NK-92 (cell line): ENCODE measurements around the gene MEIOC.
"Not testable (repeated sequence)": the region's sequence is repeated elsewhere in the genome, so short reads cannot be mapped to it uniquely, and the experiment has no call there.

Experiments used
- DNase-seq: peaks from one replicate; lab custom pipeline; 2025; ENCODE audit not compliant: unreplicated experiment; lab: John Stamatoyannopoulos, UW

Gene MEIOC

DNA sequence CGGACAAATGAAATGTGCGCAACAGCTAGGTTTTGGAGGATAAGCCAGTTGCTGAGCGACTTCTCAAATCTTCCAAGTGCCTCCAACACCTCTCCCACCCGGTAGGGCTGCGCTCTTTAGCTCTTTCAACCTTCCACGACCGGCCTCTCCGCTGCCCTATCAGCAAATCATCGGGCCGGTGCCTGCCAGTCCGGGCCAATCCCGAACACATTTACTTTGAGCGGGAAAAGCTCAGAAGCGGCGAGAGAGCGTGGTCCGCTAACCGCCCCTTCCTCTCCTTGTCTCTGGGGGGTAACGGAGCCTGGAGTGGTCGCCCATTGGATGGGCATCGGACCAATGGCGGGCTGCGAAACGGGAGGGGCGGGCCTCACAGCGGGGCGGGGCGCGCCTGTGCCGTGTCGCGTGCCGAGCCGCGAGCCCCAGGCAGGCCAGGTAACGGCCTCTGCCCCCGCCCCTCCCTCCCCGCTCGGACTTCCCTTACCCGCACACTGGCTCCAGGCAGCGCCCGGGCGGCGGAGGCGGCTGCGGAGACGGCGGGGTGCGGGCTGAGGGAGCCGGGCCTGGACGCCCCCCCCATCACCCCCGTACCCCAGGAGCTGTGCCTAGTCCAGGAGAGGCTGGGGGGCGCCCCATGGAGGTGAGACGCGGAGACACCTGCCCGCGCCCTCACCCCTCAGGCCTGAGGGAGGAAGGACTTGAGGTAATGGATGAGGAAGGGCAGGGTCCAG lies at the start of gene MEIOC:
Gene MEIOC, plus strand, starts transcription at position 486 of the 728 bp plus-strand sequence. Its CDS starts 146 bp downstream, at position 632.
- no peak for DNase-seq

DNA sequence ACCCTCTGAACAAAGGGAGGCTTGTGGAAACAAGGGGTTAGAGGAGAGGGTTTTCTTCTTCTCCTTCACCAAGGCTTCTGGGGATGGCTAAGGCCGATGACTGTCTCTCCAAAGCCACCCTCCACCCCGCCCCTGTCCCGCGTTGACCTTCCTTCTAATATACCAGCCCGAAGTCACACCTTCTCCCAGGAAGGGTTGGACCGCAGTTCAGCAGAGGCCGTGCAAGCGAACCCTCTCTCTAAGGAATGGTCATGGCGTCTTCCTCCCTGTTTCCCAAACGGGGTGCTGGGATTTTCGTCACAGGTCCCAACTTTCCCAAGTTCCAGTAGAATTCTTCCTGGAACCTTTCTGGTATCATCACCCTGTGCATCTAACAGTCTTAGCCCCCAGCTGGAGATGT lies 49.6 kb upstream of the MEIOC start:
- DNase-seq = no peak

DNA sequence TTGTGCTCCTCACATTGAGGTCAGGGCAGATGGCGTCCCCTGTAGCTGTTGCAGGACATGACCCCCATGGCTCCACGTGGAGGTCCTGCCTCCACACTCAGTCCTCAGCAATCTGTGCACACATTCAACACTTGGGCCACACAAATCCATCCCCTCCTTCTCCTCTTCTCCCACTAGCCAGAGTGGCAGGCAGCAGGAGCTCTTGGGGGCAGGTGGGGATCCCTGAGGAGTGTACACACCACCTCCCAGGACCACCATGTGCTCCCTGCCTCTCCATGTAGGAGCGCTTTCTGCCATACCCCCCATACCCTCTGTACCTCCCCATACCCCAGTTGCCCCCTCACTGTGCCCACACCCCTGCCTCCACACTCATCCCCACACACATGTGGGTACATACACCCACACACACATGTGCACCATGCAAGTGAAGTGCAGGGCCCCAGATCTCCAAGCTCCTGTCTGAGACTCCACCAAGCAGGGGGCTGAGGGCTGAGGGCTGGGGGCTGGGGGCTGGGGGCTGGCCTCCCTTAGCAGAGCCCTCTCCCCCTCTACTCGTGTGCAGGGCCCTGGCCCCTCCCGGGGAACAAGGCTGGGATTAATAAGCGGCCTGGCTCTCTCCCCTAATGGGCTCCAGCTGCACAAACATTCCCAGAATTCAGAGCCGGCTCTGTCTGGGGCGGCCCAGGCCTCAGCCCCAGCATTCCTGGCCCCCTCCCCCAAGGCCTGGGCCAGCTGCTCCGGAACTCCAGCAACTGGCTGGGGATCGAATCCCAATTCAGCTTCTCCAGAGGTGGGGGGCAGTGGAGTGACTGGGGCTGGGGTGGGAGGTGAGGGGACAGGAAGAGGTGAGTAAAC lies 48.2 kb upstream of the MEIOC start:
- DNase-seq = no peak

DNA sequence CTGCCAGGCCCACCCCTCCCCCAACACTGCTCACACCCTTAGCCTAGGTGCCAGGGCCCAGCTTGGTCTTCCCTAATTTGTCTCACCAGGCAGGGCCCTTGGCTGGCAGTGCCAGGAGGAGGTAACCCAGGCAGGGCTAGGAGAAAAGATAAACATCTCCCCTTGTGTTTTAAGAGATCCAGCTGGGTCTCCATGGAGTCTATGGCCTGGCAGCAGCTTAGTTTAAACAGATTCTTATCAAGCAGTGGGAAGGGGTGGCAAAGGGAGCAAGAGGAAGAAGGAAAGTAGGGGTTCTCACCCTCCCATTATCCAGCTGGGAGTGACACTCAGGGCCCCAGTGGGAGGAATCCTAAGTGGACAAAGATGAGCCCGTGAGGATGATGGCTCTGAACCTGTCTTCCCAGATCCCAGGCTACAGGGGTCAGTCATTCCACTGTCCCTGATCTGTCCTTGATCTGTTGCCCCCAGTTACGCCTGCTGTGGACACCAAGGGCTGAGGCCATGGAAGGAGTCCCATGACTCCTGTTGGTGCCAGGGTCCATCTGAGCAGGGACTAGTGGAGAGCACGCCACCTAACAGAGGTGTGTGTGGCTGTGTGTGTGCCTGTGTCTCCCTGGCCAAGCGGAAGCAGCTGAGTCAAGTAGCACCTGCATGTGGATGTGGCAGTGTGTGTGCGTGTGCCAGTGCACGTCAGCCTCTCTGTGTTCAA lies 47.4 kb upstream of the MEIOC start:
- DNase-seq = no peak

DNA sequence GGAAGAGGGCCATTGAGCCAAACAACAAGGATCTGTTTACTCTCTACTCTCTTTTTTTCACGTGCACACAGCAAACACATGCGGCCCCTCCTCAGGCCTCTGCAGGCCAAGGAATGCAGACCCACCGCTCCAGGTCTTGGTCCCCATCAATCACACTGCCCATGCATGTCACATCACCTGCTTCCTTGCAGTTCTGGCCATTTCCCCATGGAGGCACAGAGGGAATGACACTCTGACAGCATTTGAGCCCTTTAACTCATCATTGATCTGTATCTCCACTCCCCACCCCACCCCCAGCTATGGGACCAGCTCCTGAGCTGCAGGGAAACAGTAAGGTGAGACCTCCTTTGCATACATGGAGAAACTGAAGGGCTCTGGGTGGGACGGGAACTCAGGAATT lies 45.9 kb upstream of the MEIOC start:
- DNase-seq = no peak

DNA sequence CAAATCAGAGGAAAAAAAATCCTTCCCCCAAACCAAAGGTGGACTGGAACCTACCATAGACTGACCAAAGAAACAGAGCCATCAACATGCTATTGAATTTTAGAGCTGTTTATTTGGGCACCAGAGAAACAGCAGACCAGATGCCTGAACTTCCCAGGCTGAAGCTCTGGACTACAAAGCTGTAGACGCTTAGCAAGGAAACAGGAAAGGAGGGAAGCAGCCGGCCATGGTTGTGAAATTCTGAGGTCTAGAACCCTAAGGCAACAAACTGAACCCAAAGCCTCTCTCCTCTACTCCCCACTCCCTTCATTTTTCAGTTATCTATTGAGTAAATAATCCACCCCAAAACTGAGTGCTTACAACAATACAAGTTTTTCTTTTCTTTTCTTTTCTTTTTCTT lies 45.4 kb upstream of the MEIOC start:
- DNase-seq = no peak

DNA sequence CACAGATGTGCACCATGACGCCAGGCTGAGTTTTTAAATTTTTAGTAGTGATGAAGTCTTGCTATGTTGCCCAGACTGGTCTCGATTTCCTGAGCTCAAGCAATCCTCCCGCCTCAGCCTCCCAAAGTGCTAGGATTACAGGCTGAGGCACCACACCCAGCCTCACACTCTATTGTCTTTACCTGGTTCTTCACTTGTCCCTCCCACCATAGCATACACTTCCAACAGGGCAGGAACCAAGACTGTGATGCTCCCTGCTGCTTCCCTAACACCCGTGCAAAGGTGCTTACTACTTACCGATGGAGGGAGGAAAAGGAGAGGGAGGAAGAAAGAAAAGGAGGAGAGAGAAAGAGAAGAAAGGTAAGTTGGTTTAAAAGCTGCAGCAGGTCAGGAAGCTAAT lies 41.4 kb upstream of the MEIOC start:
- no peak for DNase-seq

DNA sequence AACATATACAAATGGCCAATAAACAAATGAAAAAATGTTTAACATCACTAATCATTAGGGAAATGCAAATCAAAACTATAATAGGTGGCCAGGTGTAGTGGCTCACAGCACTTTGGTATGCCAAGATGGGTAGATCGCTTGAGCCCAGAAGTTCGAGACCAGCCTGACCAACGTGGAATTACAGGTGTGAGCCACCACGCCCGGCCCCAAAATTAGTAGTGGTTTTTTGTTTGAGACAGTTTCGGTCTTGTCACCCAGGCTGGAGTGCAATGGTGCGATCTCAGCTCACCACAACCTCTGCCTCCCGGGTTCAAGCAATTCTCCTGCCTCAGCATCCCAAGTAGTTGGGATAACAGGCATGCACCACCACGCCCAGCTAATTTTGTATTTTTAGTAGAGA lies 37.6 kb upstream of the MEIOC start:
- not testable (repeated sequence) for DNase-seq

DNA sequence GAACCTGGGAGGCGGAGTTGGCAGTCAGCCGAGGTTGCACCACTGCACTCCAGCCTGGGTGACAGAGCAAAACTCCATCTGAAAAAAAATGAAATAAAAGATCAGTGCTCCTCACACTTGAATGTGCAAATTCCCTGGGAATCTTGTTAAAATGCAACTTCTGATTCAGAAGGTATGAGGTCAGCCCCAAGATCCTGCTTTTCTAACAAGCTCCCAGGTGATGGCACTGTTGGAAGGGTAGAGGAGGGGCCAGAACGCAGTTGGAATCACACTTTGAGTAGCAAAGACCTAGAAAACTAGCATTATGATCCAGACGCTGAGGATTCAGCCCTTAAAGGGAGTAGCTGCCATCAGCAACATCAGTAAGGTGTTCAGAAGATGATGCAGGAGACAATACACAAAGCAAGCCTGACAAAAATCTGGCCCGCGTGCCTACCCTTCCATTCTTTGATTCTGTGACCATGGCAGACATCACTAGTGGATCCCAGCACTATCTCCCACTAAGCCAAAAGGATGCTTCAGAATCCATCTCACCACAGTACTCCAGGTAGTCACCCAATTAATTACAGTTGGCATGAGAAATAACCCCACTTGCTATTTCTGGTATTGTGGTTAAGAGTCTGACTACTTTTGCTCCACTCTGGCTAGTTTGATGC lies 33.1 kb upstream of the MEIOC start:
- DNase-seq = no peak

DNA sequence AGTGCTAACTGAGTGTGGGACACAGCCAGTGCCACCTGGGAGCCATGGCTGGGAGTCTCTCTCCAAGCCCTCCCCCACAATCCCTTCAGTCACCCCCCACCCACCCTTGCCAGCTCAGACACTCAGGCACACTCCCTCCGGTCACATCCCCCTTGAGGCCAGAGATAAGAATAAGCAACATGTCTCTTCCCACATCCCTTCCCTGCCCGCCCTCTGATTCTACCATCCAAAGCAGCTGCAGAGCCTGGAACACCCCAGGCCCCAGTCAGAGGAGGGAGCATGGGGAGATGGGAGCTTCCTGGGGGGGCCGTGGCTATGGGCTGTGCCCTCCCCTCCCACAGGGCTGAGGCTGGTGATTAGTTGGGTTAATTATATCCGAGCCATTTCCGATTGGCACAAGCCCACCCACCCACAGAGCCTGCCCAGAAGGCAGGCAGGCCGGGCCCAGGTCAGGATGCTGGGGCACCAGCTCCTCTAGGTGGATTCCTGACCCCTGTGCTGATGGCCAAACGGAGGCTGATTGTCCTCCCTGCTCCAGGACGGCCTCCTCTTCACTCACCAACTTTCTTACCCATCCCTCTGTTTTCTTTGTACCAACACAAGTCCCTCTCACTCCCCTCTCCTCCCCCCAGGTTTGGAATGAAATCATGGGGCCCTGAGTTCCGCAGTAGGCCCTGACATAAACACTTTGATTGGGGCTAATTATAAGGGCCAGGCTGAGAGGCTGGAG lies 28.6 kb upstream of the MEIOC start:
- DNase-seq = no peak

DNA sequence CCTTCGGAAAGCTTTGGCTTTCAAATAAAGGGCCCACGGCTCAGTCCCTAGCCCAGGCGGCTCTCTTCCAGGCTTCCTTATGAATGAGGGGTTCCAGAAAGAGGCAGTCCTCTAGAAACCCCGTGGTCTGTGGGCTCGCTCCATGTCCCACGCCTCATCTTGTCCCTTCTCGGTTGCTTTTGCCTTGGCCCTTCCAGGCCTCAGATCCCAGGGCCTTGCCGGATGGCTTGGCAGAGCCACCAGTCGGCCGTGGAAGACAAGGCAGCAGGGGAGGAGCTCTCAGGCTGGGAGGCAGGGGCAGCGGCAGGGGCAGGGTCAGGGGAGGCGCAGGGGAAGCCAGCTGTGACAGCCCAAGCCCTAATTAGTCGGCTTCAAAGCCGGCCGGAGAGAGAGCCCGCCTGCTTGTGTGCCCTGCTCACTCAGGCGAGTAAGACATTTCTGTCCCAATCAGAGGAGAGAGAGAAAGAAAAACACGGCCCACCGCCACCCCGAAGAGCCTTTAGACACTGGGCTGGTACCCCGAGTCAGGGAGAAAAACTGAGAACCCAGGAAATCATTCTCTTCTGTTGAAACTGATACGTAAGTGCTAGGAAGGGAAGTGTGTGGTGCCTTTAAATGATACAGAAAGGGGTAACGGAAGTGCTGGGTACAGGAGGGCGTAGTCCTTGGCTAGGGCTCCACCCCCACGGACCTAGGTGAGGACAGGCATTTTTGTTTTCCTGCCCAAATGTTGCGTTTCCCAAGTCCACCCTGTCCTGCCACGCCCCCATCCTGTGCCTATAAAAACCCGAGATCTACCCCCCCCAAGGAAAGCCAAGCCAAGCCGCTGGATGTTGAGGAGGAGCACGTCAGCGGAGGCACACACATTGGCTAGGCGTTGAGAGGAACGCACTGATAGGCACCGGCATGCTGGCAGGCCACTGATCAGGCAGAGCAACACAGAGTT lies 27.8 kb upstream of the MEIOC start:
- no peak for DNase-seq

DNA sequence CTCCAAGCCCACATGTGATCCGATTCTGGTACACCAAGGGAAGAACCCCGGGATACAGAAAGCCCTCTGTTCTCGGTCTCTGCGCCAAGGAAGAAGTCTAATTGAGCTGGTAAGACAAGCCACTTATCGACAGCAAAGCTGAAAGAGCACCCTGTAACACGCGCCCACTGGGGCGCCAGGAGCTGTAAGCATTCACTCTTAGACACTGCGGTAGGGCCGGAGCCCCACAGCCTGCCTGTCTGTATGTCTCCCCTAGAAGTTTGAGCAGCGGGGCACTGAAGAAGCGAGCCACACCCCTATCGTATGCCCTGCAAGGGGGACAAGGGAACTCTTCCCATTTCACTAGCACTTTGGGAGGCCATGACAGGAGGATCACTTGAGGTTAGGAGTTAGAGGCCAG lies 27.0 kb upstream of the MEIOC start:
- no peak for DNase-seq

DNA sequence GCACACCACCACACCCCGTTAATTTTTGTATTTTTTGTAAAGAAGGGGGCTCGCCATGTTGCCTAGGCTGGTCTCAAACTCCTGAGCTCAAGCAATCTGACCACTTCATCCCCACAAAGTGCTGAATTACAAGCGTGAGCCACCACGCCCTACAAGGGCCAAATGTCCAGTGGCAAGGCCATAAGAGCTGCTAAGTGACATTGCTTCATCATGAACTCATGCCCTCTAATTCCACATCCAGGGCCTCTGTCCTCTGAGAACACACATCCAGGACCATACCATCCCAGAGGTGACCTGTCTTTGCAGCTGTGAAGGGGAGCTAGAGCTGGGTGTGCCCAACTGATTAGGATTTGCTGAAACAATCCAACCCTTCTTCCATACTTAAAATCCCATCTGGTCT lies 25.6 kb upstream of the MEIOC start:
- no peak for DNase-seq

DNA sequence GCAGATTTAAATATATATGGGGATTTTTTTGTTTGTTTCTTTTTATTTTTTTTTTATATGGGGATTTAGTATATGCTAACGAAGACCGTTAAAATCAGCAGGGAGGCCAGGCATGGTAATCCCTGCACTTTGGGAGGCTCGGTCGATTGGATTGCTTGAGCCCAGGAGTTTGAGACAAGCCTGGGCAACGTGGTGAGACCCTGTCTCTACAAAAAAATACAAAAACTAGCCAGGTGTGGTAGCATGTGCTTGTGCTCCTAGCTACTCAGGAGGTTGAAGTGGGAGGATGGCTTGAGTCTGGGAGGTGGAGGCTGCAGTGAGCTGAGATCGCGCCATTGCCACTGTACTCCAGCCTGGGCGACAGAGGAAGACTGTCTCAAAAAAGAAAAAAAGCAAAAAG lies 22.3 kb upstream of the MEIOC start:
- no peak for DNase-seq

DNA sequence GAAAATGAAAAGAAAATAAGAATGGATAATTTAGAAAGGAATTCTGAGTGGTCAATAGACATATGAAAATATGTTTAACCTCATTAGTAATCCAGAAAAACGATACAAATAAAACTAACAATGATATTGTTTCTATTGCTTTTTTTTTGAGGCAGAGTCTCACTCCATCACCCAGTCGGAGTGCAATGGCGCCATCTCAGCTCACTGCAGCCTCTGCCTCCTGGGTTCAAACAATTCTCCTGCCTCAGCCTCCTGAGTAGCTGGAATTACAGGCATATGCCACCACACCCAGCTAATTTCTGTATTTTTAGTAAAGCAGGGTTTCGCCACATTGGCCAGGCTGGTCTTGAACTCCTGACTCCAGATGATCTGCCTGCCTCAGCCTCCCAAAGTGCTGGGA lies 21.9 kb upstream of the MEIOC start:
- DNase-seq = not testable (repeated sequence)

DNA sequence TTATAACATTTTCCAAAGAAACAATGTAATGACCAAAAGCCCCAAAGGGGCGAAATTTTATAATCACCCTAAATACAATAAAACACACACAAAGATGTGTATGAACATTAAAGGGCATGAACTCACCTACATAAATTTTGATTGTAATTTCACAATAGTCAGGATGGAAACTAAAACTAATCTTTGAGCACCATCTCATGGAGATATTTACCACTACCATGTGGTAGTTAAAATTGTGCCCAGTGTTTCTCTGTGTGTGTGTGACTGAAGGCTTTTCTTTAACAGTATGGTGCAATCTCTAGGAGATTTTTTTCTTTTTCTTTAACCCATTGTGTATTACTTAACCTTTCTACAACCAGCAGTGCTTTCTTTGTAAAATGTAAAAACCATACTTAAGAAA lies 19.7 kb upstream of the MEIOC start:
- no peak for DNase-seq

DNA sequence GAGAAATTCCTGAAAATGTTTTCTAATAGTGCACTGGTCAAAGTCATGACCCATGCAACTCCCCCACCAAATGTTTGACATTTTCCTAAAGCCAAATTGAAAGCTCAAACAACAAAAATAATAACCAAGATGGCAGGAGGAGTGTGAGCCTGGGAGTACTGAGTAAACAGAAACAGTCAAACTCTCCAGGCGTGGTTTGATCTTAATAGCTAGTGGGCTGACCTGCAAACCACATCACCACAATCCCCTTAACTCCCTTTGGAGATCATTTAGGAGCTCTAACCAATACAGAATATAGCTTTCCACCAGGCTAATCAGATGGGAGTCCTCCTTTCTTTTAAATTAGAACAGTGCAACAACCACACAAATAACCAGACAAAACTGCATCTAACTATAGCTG lies 19.2 kb upstream of the MEIOC start:
- DNase-seq = no peak

DNA sequence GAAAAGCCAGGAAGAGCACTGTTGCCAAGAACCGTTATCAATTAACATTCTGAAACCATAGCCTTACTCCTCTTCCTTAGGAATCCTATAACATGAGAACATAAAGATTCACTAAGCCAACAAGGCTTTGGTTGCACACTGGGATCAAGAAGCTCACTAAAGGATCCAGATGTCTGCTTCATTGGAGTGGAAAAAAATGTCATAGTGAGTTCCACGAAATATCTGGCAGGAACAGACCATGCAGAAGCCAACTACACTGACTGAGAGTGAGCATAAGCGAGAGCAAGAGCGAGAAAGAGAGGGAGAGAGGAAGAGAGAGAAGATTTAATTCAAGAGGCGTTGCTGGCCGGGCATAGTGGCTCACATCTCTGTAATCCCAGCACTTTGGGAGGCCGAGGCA lies 13.4 kb upstream of the MEIOC start:
- no peak for DNase-seq

DNA sequence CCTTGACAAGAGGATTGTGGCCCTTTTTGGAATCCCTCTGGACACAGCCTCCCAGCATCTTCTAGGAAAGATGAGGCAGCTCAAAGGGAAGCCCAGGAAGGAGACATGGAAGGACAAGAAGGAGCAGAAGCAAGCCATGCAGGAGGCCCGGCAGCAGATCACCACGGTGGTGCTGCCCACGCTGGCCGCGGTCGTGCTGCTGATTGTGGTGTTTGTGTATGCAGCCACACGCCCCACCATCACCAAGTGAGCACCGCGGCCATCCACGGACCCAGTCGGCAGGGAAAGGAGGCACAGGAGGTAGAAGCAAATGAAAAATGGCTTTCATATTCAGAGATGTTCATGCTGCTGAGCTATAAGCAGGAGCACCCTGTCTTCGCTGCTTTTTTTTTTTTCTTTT lies 10.9 kb upstream of the MEIOC start:
- no peak for DNase-seq

DNA sequence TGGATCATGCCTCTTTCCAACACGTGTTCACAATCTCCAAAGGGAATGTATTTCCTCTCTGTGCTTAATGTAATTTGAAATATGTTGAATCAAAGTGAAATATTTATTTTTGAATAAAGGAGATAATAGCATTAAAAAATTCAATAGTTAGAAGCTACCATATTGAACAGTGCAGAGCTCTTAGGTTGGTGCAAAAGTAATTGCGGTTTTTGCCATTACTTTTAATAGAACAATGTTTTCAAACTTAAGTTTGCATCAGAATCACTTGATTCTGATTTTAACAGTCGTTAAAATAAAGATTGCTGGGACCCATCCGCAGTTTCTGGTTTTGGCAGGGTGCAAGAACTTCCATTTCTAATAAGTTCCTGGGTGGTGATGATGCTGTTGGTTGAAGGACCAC lies 10.0 kb upstream of the MEIOC start:
- DNase-seq = no peak
